HL-60 (cell line): ENCODE measurements around the gene SLC6A9.

ENCODE experiments used
- DNase-seq, 2 experiments: peaks; one replicate each; pipeline ENCODE4 v3.0.0-alpha.2; 2010 to 2020; ENCODE audit warnings: low read depth in 1 of 2, low spot score in 1 of 2
- H3K27ac ChIP-seq: fragments of 250-450 bp; sonication (Bioruptor Pico); replicated peaks from 2 replicates; pipeline ENCODE4 v1.5.1; 2020; ENCODE audit warnings: mild to moderate bottlenecking, moderate library complexity
- H3K27me3 ChIP-seq: fragments of 250-450 bp; sonication (Bioruptor Pico); 2 replicates; pipeline ENCODE4 v1.5.1; 2021; ENCODE audit warnings: mild to moderate bottlenecking, moderate library complexity; ENCODE audit not compliant: insufficient read depth, poor library complexity, severe bottlenecking
- H3K4me3 ChIP-seq: replicated peaks from 2 replicates; pipeline ENCODE4 v1.5.1; 2011; ENCODE audit warnings: mild to moderate bottlenecking, control low read depth, low read length; ENCODE audit not compliant: insufficient read depth
- GABPA ChIP-seq: IDR thresholded peaks from 2 replicates; pipeline ENCODE4 v1.6.1; 2012; ENCODE audit warnings: low read depth
- POLR2AphosphoS5 ChIP-seq: IDR thresholded peaks from 2 replicates; pipeline ENCODE4 v1.6.1; 2012; ENCODE audit warnings: low read depth
- SPI1 ChIP-seq: IDR thresholded peaks from 2 replicates; pipeline ENCODE4 v1.6.1; 2012; ENCODE audit warnings: low read depth, mild to moderate bottlenecking, borderline replicate concordance
- TF ChIP-seq, protein P1 (sequence below): IDR thresholded peaks from one replicate; pipeline ENCODE4 v1.5.1; 2011; ENCODE audit warnings: low read length, control low read depth, inconsistent platforms; ENCODE audit not compliant: insufficient read depth
- TF ChIP-seq, protein P2 (sequence below): IDR thresholded peaks from 2 replicates; pipeline ENCODE4 v1.6.1; 2012; ENCODE audit warnings: low read depth; ENCODE audit not compliant: insufficient replicate concordance

SLC6A9 gene

DNA sequence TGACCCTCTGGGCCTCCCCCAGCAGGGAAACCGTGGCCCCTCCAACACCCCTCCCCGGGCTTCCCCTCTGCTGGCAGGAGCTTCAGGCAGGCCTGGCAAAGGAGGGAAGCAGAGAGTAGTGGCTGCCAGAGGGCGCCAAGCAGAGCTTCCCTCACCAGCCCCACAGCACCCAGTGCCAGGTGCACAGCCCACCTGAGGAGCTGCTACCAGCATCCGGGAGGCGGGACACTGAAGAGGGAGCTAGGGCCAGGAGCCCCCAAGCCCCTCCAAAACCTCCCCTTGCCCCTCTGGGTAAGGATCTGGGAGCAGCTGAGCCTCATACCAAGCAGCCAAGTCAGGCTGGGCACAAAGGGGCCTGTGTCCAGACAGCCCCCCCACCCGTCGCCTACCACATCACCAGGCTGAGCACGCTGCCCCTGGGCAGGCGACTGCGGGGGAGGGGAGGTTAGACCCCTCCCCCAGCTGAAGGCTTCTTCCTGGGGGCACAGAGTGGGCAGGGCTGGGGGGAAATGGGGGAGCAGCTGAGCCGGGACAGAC, 20.3 kb downstream of the SLC6A9 start:
- TF ChIP-seq, protein P1, sequence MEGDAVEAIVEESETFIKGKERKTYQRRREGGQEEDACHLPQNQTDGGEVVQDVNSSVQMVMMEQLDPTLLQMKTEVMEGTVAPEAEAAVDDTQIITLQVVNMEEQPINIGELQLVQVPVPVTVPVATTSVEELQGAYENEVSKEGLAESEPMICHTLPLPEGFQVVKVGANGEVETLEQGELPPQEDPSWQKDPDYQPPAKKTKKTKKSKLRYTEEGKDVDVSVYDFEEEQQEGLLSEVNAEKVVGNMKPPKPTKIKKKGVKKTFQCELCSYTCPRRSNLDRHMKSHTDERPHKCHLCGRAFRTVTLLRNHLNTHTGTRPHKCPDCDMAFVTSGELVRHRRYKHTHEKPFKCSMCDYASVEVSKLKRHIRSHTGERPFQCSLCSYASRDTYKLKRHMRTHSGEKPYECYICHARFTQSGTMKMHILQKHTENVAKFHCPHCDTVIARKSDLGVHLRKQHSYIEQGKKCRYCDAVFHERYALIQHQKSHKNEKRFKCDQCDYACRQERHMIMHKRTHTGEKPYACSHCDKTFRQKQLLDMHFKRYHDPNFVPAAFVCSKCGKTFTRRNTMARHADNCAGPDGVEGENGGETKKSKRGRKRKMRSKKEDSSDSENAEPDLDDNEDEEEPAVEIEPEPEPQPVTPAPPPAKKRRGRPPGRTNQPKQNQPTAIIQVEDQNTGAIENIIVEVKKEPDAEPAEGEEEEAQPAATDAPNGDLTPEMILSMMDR = no peak
- TF ChIP-seq, protein P2, sequence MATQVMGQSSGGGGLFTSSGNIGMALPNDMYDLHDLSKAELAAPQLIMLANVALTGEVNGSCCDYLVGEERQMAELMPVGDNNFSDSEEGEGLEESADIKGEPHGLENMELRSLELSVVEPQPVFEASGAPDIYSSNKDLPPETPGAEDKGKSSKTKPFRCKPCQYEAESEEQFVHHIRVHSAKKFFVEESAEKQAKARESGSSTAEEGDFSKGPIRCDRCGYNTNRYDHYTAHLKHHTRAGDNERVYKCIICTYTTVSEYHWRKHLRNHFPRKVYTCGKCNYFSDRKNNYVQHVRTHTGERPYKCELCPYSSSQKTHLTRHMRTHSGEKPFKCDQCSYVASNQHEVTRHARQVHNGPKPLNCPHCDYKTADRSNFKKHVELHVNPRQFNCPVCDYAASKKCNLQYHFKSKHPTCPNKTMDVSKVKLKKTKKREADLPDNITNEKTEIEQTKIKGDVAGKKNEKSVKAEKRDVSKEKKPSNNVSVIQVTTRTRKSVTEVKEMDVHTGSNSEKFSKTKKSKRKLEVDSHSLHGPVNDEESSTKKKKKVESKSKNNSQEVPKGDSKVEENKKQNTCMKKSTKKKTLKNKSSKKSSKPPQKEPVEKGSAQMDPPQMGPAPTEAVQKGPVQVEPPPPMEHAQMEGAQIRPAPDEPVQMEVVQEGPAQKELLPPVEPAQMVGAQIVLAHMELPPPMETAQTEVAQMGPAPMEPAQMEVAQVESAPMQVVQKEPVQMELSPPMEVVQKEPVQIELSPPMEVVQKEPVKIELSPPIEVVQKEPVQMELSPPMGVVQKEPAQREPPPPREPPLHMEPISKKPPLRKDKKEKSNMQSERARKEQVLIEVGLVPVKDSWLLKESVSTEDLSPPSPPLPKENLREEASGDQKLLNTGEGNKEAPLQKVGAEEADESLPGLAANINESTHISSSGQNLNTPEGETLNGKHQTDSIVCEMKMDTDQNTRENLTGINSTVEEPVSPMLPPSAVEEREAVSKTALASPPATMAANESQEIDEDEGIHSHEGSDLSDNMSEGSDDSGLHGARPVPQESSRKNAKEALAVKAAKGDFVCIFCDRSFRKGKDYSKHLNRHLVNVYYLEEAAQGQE = no peak
- no peak for TF ChIP-seq POLR2AphosphoS5
- no peak for TF ChIP-seq SPI1
- no peak for TF ChIP-seq GABPA
- Histone ChIP-seq H3K27ac (no peak overlapping the region), H3K4me3 (no peak overlapping the region), H3K27me3 (no peaks in the 10 kb centered on the region)
- no peak for DNase-seq

DNA sequence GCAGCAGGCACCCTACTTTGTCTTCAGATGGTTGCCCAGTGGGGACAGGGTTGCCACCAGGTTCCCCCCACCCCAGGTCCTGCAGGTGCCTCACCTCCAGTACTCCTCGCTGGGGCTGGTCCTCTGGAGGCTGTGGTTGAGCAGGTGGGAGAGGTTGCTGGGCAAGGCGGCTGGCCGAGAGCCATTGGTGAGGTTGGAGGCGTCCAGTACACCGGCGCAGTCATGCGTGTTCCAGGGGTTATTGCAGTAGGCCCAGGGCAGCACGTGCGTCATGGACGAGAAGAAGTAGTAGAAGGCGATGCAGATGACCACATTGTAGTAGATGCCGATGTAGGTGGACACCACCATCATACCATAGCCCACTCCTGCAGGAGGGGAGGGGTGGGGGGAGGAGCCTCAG, 23.0 kb downstream of the SLC6A9 start:
- no peak for TF ChIP-seq SPI1
- TF ChIP-seq POLR2AphosphoS5 = no peak
- TF ChIP-seq, protein P1 = no peak
- no peak for TF ChIP-seq GABPA
- TF ChIP-seq, protein P2 = no peak
- Histone ChIP-seq H3K27ac (no peak overlapping the region), H3K4me3 (no peak overlapping the region), H3K27me3 (no peaks in the 10 kb centered on the region)
- no peak for DNase-seq

DNA sequence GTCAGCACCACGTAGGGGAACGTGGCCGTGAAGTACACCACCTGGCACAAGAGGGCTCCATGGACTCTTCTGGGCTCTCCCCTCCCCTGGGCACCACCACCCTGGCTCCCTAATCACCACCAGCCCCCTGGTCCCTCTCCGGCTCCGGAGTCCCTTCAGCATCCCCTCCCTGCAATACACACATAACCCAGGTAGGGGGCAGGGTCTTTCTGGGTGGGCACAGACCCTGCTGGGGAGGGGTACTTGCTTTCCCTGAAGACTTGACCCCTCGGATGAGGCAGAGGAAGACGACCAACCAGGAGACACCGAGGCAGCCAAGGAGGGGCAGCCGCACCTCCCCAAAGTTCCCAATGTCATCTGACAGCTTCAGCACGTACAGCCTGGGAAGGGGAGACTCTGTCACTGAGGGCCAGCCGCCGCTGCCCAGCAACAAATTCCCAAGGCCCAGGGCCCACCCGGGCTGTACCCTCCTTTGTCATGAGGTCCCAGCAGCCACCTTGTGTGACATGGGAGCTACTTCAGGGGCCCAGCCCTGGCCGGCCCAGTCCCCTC, 28.6 kb downstream of the SLC6A9 start:
- no peak for DNase-seq
- H3K4me3 ChIP-seq = no peak overlapping the region
- H3K27ac ChIP-seq = no peak overlapping the region
- no peaks in the 10 kb centered on the region for H3K27me3 ChIP-seq
- TF ChIP-seq GABPA = no peak
- TF ChIP-seq, protein P2 = no peak
- TF ChIP-seq POLR2AphosphoS5 = no peak
- TF ChIP-seq, protein P1 = no peak
- TF ChIP-seq SPI1 = no peak
